GM20431 (cell line): ENCODE data around the gene RAB11A.

Experiments
- in situ Hi-C: fragments of 300-500 bp; cut with MseI, MboI; formaldehyde crosslinking; loops from one replicate; pipeline ENCODE4 v1.15.0; 2020; ENCODE audit warnings: low sequenced_read_pairs; ENCODE audit not compliant: unreplicated experiment

Gene RAB11A

GRCh38 chr15:65912235-65912634 lies 42.9 kb downstream of the RAB11A start:
- in situ Hi-C loops, result loop anchor here (25.0 kb wide), 1 partner anchor 375 kb away; the partner anchor contains the start of gene DIS3L

GRCh38 chr15:65913631-65914199 lies 44.4 kb downstream of the RAB11A start:
- in situ Hi-C loops, result loop anchor here (25.0 kb wide), 1 partner anchor 374 kb away; the partner anchor contains the start of gene DIS3L

- in situ Hi-C loops, result loop anchor here (25.0 kb wide), 1 partner anchor 373 kb away; the partner anchor contains the start of gene DIS3L
Measured at GRCh38 chr15:65914386-65914785, 45.1 kb downstream of the RAB11A start.

GRCh38 chr15:65914981-65915925 lies 46.0 kb downstream of the RAB11A start:
- in situ Hi-C loops, result loop anchor here (25.0 kb wide), 1 partner anchor 372 kb away; the partner anchor contains the start of gene DIS3L

- in situ Hi-C loops, result loop anchor here (25.0 kb wide), 1 partner anchor 371 kb away; the partner anchor contains the start of gene DIS3L
Measured at GRCh38 chr15:65916041-65916663, 46.9 kb downstream of the RAB11A start.

GRCh38 chr15:65916664-65917406 lies 47.5 kb downstream of the RAB11A start:
- in situ Hi-C loops, result loop anchor here (25.0 kb wide), 1 partner anchor 370 kb away; the partner anchor contains the start of gene DIS3L

- in situ Hi-C loops, result loop anchor here (25.0 kb wide), 1 partner anchor 370 kb away; the partner anchor contains the start of gene DIS3L
Measured at GRCh38 chr15:65917407-65917756, 48.1 kb downstream of the RAB11A start.

GRCh38 chr15:65917936-65918335 lies 48.6 kb downstream of the RAB11A start:
- in situ Hi-C loops, result loop anchor here (25.0 kb wide), 1 partner anchor 369 kb away; the partner anchor contains the start of gene DIS3L

GRCh38 chr15:65918357-65918920 lies 49.1 kb downstream of the RAB11A start:
- in situ Hi-C loops, result loop anchor here (25.0 kb wide), 1 partner anchor 369 kb away; the partner anchor contains the start of gene DIS3L

GRCh38 chr15:65918945-65919344 lies 49.7 kb downstream of the RAB11A start:
- in situ Hi-C loops, result loop anchor here (25.0 kb wide), 1 partner anchor 368 kb away; the partner anchor contains the start of gene DIS3L

GRCh38 chr15:65919353-65919752 lies 50.1 kb downstream of the RAB11A start:
- in situ Hi-C loops, result loop anchor here (25.0 kb wide), 1 partner anchor 368 kb away; the partner anchor contains the start of gene DIS3L

- in situ Hi-C loops, result loop anchor here (25.0 kb wide), 1 partner anchor 367 kb away; the partner anchor contains the start of gene DIS3L
Measured at GRCh38 chr15:65920121-65920520, 50.8 kb downstream of the RAB11A start.

GRCh38 chr15:65920825-65921309 lies 51.6 kb downstream of the RAB11A start:
- in situ Hi-C loops, result loop anchor here (25.0 kb wide), 1 partner anchor 366 kb away; the partner anchor contains the start of gene DIS3L

- in situ Hi-C loops, result loop anchor here (25.0 kb wide), 1 partner anchor 366 kb away; the partner anchor contains the start of gene DIS3L
Measured at GRCh38 chr15:65921780-65922179, 52.5 kb downstream of the RAB11A start.

- in situ Hi-C loops, result loop anchor here (25.0 kb wide), 1 partner anchor 365 kb away; the partner anchor contains the start of gene DIS3L
Measured at GRCh38 chr15:65922621-65923020, 53.3 kb downstream of the RAB11A start.

- in situ Hi-C loops, result loop anchor here (25.0 kb wide), 1 partner anchor 364 kb away; the partner anchor contains the start of gene DIS3L
Measured at GRCh38 chr15:65923264-65923663, 54.0 kb downstream of the RAB11A start.

- in situ Hi-C loops, result loop anchor here (25.0 kb wide), 1 partner anchor 363 kb away; the partner anchor contains the start of gene DIS3L
Measured at GRCh38 chr15:65924004-65924403, 54.7 kb downstream of the RAB11A start.

- in situ Hi-C loops, result no loop called here
Measured at GRCh38 chr15:65925338-65925737, 56.0 kb downstream of the RAB11A start.
